Kidney epithelial cell (primary cell): ENCODE data around the gene KRTAP13-3. TPM values are rescaled to one million over a fixed set of nuclear protein-coding genes. Genes with fewer than 3 reads are reported as not detected.

Source experiments
- DNase-seq: peaks from one replicate; pipeline ENCODE4 v3.0.0-alpha.2; 2010; ENCODE audit warnings: low read depth
- H3K27me3 ChIP-seq: 2 replicates; pipeline ENCODE4 v1.6.0; 2011; ENCODE audit warnings: low read length; ENCODE audit not compliant: control insufficient read depth, insufficient read depth
- H3K36me3 ChIP-seq: 2 replicates; pipeline ENCODE4 v1.5.1; 2011; ENCODE audit warnings: low read length; ENCODE audit not compliant: control insufficient read depth, insufficient read depth
- H3K4me3 ChIP-seq: 2 replicates; pipeline ENCODE4 v1.5.1; 2011; ENCODE audit warnings: low read depth, mild to moderate bottlenecking, control low read depth, low read length
- total RNA-seq: library from RNA; depleted of rRNA; stranded (reverse); fragments of >200 nt; gene quantifications from 2 replicates; pipeline ENCODE4 v1.2.3, GENCODE V29; 2015
- TF ChIP-seq, protein P1 (sequence below): IDR thresholded peaks from 2 replicates; pipeline ENCODE4 v1.5.1; 2011; ENCODE audit warnings: mild to moderate bottlenecking, moderate library complexity, low read length, control low read depth, inconsistent platforms; ENCODE audit not compliant: insufficient read depth, poor library complexity, severe bottlenecking

The KRTAP13-3 gene, protein sequence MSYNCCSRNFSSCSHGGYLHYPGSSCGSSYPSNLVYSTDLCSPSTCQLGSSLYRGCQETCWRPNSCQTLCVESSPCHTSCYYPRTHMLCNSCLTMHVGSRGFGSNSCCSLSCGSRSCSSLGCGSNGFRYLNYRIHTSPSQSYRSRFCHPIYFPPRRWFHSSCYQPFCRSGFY
- total RNA-seq = not detected in 2 replicates

DNA sequence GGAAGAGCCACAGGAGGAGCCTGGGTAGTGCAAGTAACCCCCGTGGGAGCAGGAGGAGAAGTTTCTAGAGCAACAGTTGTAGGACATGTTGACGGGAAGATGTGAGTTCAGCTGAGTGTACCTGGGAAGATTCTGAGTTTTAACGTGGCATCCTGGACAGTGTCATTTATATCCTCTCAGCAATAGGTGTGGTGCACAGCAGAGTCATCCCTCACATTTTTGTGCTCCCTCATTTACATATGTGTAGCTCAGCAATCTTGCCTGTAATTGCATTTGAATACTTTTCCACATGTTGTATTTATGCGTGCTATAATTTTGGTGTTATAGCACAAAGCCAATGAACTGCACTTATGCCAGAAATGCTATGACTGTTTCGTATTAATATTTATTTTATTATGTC, at the start of gene KRTAP13-3:
Gene KRTAP13-3, minus strand, starts transcription at position 101 of the 400 bp plus-strand sequence. Its CDS starts 14 bp downstream, at position 87.
- H3K36me3 ChIP-seq = no peaks in the 10 kb centered on the region
- no peaks in the 10 kb centered on the region for H3K27me3 ChIP-seq
- TF ChIP-seq, protein P1, sequence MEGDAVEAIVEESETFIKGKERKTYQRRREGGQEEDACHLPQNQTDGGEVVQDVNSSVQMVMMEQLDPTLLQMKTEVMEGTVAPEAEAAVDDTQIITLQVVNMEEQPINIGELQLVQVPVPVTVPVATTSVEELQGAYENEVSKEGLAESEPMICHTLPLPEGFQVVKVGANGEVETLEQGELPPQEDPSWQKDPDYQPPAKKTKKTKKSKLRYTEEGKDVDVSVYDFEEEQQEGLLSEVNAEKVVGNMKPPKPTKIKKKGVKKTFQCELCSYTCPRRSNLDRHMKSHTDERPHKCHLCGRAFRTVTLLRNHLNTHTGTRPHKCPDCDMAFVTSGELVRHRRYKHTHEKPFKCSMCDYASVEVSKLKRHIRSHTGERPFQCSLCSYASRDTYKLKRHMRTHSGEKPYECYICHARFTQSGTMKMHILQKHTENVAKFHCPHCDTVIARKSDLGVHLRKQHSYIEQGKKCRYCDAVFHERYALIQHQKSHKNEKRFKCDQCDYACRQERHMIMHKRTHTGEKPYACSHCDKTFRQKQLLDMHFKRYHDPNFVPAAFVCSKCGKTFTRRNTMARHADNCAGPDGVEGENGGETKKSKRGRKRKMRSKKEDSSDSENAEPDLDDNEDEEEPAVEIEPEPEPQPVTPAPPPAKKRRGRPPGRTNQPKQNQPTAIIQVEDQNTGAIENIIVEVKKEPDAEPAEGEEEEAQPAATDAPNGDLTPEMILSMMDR = no peak
- no peak within 1 kb of the TSS for H3K4me3 ChIP-seq
- no peak for DNase-seq

DNA sequence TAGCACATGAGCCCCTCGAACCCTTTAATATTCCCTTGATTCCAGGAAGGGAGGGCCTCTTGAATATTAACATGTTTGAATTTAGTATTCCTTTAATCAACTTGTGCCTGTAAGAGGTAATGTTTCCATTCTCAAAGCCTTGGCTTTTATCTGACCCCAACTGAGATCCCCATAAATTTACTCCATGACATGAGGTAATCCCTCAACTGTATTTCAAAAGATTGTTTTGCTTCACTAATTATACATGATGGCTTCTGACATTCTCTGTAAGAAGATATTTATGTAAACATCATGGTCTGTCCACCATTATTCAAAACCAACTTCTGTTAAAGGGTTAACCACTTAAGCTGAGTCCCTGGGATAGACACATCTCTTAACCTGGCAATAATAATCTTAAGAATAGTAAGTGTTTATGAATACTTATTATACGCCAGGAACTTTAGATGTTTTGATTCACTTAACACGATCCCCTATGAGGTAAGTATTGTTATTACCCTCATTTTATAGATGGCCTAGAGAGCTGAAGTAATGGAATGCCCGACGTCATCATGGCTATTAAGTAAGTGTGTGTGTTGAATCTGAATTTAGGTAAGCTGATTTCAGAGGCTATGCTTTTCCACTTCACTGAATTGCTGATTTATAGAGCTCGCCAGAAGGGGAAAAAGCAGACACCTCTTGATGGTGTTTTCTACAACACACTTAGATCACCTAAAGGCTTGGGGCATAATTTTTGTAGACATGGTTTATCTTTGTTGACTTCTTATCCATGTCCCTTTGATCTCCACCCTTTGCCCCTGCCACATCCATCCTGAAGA, 43.4 kb upstream of the KRTAP13-3 start:
- DNase-seq = no peak
- TF ChIP-seq, protein P1 = no peak
- no peaks in the 10 kb centered on the region for H3K36me3 ChIP-seq
- no peak overlapping the region for H3K4me3 ChIP-seq
- H3K27me3 ChIP-seq = no peaks in the 10 kb centered on the region

DNA sequence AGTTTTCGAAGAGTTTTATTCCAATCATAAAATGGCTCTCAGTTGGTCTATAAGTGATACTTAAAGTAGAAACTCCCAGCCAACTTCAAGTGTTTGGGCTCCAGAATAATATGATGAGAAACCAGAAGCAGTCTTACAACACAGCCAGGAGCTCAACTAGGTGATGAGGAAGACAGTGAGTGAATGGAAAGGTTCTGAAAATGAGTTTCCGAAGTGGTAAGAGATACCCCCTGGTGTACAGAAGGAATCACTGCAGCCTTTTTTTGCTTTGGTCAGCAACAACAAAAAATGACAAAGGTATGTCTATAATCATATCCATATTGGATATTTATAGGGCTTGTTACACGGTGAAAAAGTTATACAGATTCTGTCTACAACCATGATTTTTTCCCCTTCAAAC, 38.0 kb upstream of the KRTAP13-3 start:
- no peak for DNase-seq
- TF ChIP-seq, protein P1 = peak; percentile 63
- Histone ChIP-seq H3K27me3 (no peaks in the 10 kb centered on the region), H3K36me3 (no peaks in the 10 kb centered on the region), H3K4me3 (no peak overlapping the region)

DNA sequence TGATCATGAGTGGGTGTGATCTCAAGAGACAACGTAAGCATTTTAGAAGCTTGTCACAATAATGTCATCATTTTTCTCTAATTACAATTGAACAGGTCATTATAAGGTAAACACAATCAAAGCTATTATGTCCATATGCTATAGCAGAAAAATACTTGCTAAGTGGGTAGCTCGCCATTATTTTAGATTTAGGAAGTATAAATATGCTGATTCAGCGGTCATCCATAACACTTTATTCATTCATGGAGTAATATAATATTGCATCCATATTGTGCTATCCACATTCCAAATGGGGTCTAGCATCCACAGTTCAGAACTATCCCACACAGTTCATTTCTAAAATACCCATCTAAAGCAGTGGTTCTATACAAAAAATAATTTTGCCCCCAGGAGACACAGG, 22.8 kb upstream of the KRTAP13-3 start:
- H3K36me3 ChIP-seq = no peaks in the 10 kb centered on the region
- TF ChIP-seq, protein P1 = no peak
- DNase-seq = no peak
- H3K4me3 ChIP-seq = no peak overlapping the region
- no peaks in the 10 kb centered on the region for H3K27me3 ChIP-seq

DNA sequence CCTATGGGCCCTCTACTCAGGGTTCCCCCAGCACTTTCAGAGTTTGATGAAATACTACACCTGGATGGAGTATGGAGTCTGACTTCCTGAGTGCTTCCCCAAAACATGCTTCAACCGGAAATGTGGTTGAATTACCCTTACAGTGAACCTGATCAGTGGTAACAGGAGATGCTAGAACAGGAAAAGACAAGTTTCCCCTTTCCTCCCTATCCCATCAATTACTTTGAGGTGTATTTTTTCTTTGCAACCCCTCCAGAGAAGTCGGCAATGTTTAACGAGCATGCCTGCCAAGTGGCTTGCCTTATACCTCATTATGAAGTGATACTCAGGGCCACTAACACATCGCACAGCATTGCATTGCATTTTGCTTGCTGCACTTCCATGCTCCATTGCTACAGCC, 21.3 kb upstream of the KRTAP13-3 start:
- TF ChIP-seq, protein P1 = no peak
- H3K36me3 ChIP-seq = no peaks in the 10 kb centered on the region
- no peaks in the 10 kb centered on the region for H3K27me3 ChIP-seq
- no peak for DNase-seq
- H3K4me3 ChIP-seq = no peak overlapping the region
